ENCODE measurements around the gene ADCY9.

- TF ChIP-seq, protein P1, sequence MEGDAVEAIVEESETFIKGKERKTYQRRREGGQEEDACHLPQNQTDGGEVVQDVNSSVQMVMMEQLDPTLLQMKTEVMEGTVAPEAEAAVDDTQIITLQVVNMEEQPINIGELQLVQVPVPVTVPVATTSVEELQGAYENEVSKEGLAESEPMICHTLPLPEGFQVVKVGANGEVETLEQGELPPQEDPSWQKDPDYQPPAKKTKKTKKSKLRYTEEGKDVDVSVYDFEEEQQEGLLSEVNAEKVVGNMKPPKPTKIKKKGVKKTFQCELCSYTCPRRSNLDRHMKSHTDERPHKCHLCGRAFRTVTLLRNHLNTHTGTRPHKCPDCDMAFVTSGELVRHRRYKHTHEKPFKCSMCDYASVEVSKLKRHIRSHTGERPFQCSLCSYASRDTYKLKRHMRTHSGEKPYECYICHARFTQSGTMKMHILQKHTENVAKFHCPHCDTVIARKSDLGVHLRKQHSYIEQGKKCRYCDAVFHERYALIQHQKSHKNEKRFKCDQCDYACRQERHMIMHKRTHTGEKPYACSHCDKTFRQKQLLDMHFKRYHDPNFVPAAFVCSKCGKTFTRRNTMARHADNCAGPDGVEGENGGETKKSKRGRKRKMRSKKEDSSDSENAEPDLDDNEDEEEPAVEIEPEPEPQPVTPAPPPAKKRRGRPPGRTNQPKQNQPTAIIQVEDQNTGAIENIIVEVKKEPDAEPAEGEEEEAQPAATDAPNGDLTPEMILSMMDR (IDR thresholded peaks at IDR 0.05; ENCODE audit: low read depth, low read length, poor library complexity, severe bottlenecking), result no peak
- TF ChIP-seq EZH2phosphoT487 (IDR thresholded peaks at IDR 0.05; ENCODE audit: borderline replicate concordance, low read length), result no peak
These were observed 51.3 kb downstream of the ADCY9 start for GRCh38 chr16:4064950-4065352.

Data from DOHH2 (cell line).